Keratinocyte (primary cell): ENCODE data around the gene PXN. TPM values are rescaled to one million over a fixed set of nuclear protein-coding genes. Genes with fewer than 3 reads are reported as not detected.
A peak's percentile ranks its signal among the peaks of the same experiment; 100 is the strongest.

Experiments used
- DNase-seq: peaks from one replicate; pipeline ENCODE4 v3.0.0-alpha.2; 2011; ENCODE audit warnings: low read depth, missing footprints, low spot score
- FAIRE-seq: peaks from 2 replicates; lab custom pipeline; 2011; peaks lifted over from hg19 to GRCh38; lab: Jason Lieb, UNC
- H2AFZ ChIP-seq: 2 replicates; pipeline ENCODE4 v1.6.0; 2012; ENCODE audit warnings: low read length, control low read depth, inconsistent platforms; ENCODE audit not compliant: control insufficient read depth
- H3K27ac ChIP-seq: 2 replicates; pipeline ENCODE4 v1.5.1; 2011; ENCODE audit warnings: low read length; ENCODE audit not compliant: control insufficient read depth, insufficient read depth
- H3K27me3 ChIP-seq: 3 replicates; pipeline ENCODE4 v1.6.0; 2011; ENCODE audit warnings: low read length; ENCODE audit not compliant: control insufficient read depth, insufficient read depth; ENCODE audit errors: extremely low read depth
- H3K36me3 ChIP-seq, 2 experiments: 2 replicates in 1 of 2; 3 replicates in 1 of 2; pipeline ENCODE4 v1.5.1; 2011; ENCODE audit warnings: low read length in 2 of 2, mild to moderate bottlenecking in 1 of 2; ENCODE audit not compliant: control insufficient read depth in 2 of 2, insufficient read depth in 2 of 2; ENCODE audit errors: extremely low read depth in 1 of 2
- H3K4me1 ChIP-seq: 3 replicates; pipeline ENCODE4 v1.5.1; 2011; ENCODE audit warnings: low read length; ENCODE audit not compliant: control insufficient read depth, insufficient read depth; ENCODE audit errors: extremely low read depth
- H3K4me2 ChIP-seq: 3 replicates; pipeline ENCODE4 v1.6.0; 2011; ENCODE audit warnings: low read depth, low read length; ENCODE audit not compliant: control insufficient read depth, insufficient read depth; ENCODE audit errors: extremely low read depth
- H3K4me3 ChIP-seq, 3 experiments: fragments of 200-600 bp in 1 of 3; sonication (generic) in 1 of 3; 2 replicates in 2 of 3; 3 replicates in 1 of 3; pipeline ENCODE4 v1.5.1; 2011 to 2016; ENCODE audit warnings: low read length in 3 of 3, mild to moderate bottlenecking in 3 of 3, control low read depth in 2 of 3, inconsistent platforms in 1 of 3, low read depth in 1 of 3, mixed read lengths in 1 of 3, mixed run types in 1 of 3, moderate library complexity in 1 of 3; ENCODE audit not compliant: control insufficient read depth in 2 of 3, insufficient read depth in 2 of 3; ENCODE audit errors: extremely low read depth in 1 of 3
- H3K79me2 ChIP-seq: 2 replicates; pipeline ENCODE4 v1.6.0; 2012; ENCODE audit warnings: low read length; ENCODE audit not compliant: control insufficient read depth, insufficient read depth
- H3K9ac ChIP-seq: 3 replicates; pipeline ENCODE4 v1.6.0; 2011; ENCODE audit warnings: low read length; ENCODE audit not compliant: control insufficient read depth, insufficient read depth; ENCODE audit errors: extremely low read depth
- H3K9me1 ChIP-seq: 3 replicates; pipeline ENCODE4 v1.6.0; 2011; ENCODE audit warnings: low read length; ENCODE audit not compliant: control insufficient read depth, insufficient read depth; ENCODE audit errors: extremely low read depth
- H3K9me3 ChIP-seq: 2 replicates; pipeline ENCODE4 v1.5.1; 2012; ENCODE audit warnings: low read depth, low read length; ENCODE audit not compliant: control insufficient read depth
- H4K20me1 ChIP-seq: 3 replicates; pipeline ENCODE4 v1.6.0; 2011; ENCODE audit warnings: low read length; ENCODE audit not compliant: control insufficient read depth, insufficient read depth; ENCODE audit errors: extremely low read depth
- CTCF ChIP-seq, 3 experiments: IDR thresholded peaks in 1 of 3; conservative IDR thresholded peaks in 1 of 3; optimal IDR thresholded peaks in 1 of 3; 2 replicates in 2 of 3; 3 replicates in 1 of 3; pipeline versions ENCODE3 to v1.5.1; 2011; ENCODE audit warnings: low read length in 3 of 3, mild to moderate bottlenecking in 3 of 3, moderate library complexity in 2 of 3, control low read depth in 1 of 3, inconsistent platforms in 1 of 3; ENCODE audit not compliant: insufficient read depth in 2 of 3; ENCODE audit errors: extremely low read depth in 1 of 3
- EZH2 ChIP-seq: IDR thresholded peaks from one replicate; pipeline ENCODE4 v1.6.1; 2012; ENCODE audit warnings: inconsistent platforms, mild to moderate bottlenecking, low read length, moderate library complexity
- dilution Hi-C: fragments of 300-500 bp; cut with MboI; formaldehyde crosslinking; loops from one replicate; pipeline ENCODE4 v1.7.0; 2020; ENCODE audit warnings: low sequenced_read_pairs; ENCODE audit not compliant: extremely low pct_ligation_motif_present
- polyA plus RNA-seq, 5 experiments: library from polyadenylated mRNA; depleted of rRNA in 3 of 5; stranded (reverse) in 3 of 5; stranded (forward) in 1 of 5; unstranded in 1 of 5; fragments of >200 nt; gene quantifications; 1 replicate in 1 of 5; 2 replicates in 3 of 5; 3 replicates in 1 of 5; pipeline versions ENCODE4 v1.2.1 to v1.2.3, GENCODE V29; 2011 to 2012; ENCODE audit warnings: missing spikeins in 2 of 5, low read depth in 1 of 5, low replicate concordance in 1 of 5

PXN gene
- polyA plus RNA-seq, 1 donor (not counting 4 experiments of a cell fraction or from before 2014, with no cell fraction given) = 114 TPM

GRCh38 chr12:120239776-120240494, 25.6 kb downstream of the PXN start:
- dilution Hi-C loops = no loop called here
- TF ChIP-seq CTCF (optimal IDR thresholded peaks at IDR 0.05 in 1 of 3, IDR thresholded peaks at IDR 0.05 in 1 of 3, conservative IDR thresholded peaks at IDR 0.05 in 1 of 3; ENCODE audit: extremely low read depth in 1 of 3, insufficient read depth in 2 of 3, low read length in 3 of 3) (no peak), EZH2 (no peak)
- Histone ChIP-seq H3K4me2 (no peak overlapping the region), H3K9me1 (peaks cover 9% of the 10 kb centered on the region), H3K27ac (no peak overlapping the region), H3K9me3 (no peaks in the 10 kb centered on the region), H3K36me3 (peaks cover 33 to 36% of the 10 kb centered on the region in 2 experiments), H4K20me1 (peaks cover 33% of the 10 kb centered on the region), H3K4me1 (peaks cover 88% of the 10 kb centered on the region), H3K79me2 (peaks cover 96% of the 10 kb centered on the region), H3K27me3 (no peaks in the 10 kb centered on the region), H3K4me3 (no peak overlapping the region), H2AFZ (no peak overlapping the region), H3K9ac (no peak overlapping the region)
- FAIRE-seq = no peak
- DNase-seq = no peak

GRCh38 chr12:120238839-120239445, 26.6 kb downstream of the PXN start:
- Histone ChIP-seq H3K36me3 (peaks cover 32 to 43% of the 10 kb centered on the region in 2 experiments), H2AFZ (no peak overlapping the region), H3K9me1 (peaks cover 16% of the 10 kb centered on the region), H3K4me2 (peak overlapping the region; percentile 73), H3K4me3 (no peak overlapping the region), H3K79me2 (peaks cover 98% of the 10 kb centered on the region), H4K20me1 (peaks cover 39% of the 10 kb centered on the region), H3K4me1 (peaks cover 95% of the 10 kb centered on the region), H3K9ac (no peak overlapping the region), H3K27ac (peak overlapping the region; percentile 97), H3K9me3 (no peaks in the 10 kb centered on the region), H3K27me3 (no peaks in the 10 kb centered on the region)
- dilution Hi-C loops = no loop called here
- no peak for FAIRE-seq
- no peak for DNase-seq
- no peak for TF ChIP-seq EZH2
- no peak for TF ChIP-seq CTCF (optimal IDR thresholded peaks at IDR 0.05 in 1 of 3, IDR thresholded peaks at IDR 0.05 in 1 of 3, conservative IDR thresholded peaks at IDR 0.05 in 1 of 3; ENCODE audit: extremely low read depth in 1 of 3, insufficient read depth in 2 of 3, low read length in 3 of 3)
